GM21360 (cell line): ENCODE measurements around the gene RNF4.

Source experiments
- ATAC-seq: cut with Tn5 transposase; IDR thresholded peaks from one replicate; pipeline ENCODE4 v1.9.1; 2021; ENCODE audit warnings: mild to moderate bottlenecking, moderate library complexity; ENCODE audit not compliant: unreplicated experiment

RNF4 gene

GRCh38 chr4:2437475-2438215, 31.3 kb upstream of the RNF4 start:
- ATAC-seq = no peak

GRCh38 chr4:2438822-2439718, 29.8 kb upstream of the RNF4 start:
- no peak for ATAC-seq

- ATAC-seq = peak; percentile 85
Observed at GRCh38 chr4:2441393-2442174, 27.3 kb upstream of the RNF4 start.

GRCh38 chr4:2442175-2442993, 26.5 kb upstream of the RNF4 start:
- ATAC-seq = no peak

- no peak for ATAC-seq
Observed at GRCh38 chr4:2443061-2443730, 25.7 kb upstream of the RNF4 start.

GRCh38 chr4:2443956-2444740, 24.8 kb upstream of the RNF4 start:
- ATAC-seq = no peak

- no peak for ATAC-seq
Observed at GRCh38 chr4:2445130-2445529, 23.8 kb upstream of the RNF4 start.

GRCh38 chr4:2445571-2445970, 23.3 kb upstream of the RNF4 start:
- ATAC-seq = no peak

GRCh38 chr4:2446656-2447564, 22.0 kb upstream of the RNF4 start:
- no peak for ATAC-seq

GRCh38 chr4:2448589-2448988, 20.3 kb upstream of the RNF4 start:
- ATAC-seq = no peak

- no peak for ATAC-seq
Observed at GRCh38 chr4:2449051-2449450, 19.9 kb upstream of the RNF4 start.

- ATAC-seq = no peak
Observed at GRCh38 chr4:2449511-2450392, 19.2 kb upstream of the RNF4 start.

GRCh38 chr4:2450394-2451035, 18.4 kb upstream of the RNF4 start:
- ATAC-seq = no peak

- no peak for ATAC-seq
Observed at GRCh38 chr4:2451036-2451520, 17.8 kb upstream of the RNF4 start.

GRCh38 chr4:2451821-2452785, 16.8 kb upstream of the RNF4 start:
- ATAC-seq = no peak
